ENCODE data around the gene FMNL2.
A peak's percentile ranks its signal among the peaks of the same experiment; 100 is the strongest.
"Not testable (repeated sequence)": the region's sequence is repeated elsewhere in the genome, so short reads cannot be mapped to it uniquely, and the experiment has no call there.

FMNL2 gene

DNA sequence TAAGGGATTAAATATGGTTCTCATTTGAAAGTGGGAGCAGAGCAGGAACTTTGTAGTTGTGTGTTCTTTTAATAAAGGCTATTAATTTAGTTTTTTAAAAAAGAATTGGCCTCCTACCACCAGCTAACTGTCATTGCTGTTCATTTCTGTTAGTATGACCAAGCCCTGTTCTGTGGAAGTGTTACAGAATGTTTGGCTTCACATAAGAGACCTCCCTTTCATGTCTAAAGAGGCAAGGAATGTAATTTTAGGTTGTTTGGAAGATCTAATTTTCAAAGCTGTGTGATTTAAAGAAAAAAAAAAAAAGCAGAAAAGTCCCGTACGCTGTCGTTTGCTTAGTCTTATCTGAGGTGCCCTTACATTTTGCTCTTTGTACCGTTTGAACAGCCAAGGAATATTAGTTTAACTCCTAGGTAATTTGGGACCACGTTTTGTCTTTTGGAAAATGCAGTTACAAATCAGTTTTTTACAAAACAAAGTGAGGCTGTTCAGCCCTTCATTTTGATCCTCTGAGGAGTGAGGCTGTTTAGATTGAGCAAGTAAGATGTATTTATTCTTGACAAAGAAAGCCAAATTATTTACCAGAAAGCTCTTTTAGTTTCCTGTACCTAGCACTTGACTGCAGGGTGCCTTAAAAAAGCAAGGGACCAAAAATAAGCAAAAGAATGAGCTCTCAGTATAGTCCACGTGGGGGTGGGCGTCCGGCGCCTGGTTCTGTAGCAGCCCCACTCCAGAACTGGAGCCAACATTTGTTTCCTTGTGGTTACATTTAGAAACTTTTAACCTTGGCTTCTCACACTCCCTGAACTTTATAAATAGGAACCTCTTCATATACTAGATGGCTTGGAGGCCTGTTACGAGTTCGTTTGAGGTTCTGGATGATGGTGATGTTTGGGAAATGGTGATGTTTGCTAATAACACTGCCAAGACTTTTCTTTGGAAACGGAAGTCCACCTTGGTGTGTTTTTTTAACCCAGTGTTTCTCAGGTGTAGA lies 136.2 kb downstream of the FMNL2 start:
- DNase-seq (ENCODE audit: low read depth) = no peak
- H3K4me3 ChIP-seq (ENCODE audit: low read depth, low read length) = no peak overlapping the region
- TF ChIP-seq, protein P1, sequence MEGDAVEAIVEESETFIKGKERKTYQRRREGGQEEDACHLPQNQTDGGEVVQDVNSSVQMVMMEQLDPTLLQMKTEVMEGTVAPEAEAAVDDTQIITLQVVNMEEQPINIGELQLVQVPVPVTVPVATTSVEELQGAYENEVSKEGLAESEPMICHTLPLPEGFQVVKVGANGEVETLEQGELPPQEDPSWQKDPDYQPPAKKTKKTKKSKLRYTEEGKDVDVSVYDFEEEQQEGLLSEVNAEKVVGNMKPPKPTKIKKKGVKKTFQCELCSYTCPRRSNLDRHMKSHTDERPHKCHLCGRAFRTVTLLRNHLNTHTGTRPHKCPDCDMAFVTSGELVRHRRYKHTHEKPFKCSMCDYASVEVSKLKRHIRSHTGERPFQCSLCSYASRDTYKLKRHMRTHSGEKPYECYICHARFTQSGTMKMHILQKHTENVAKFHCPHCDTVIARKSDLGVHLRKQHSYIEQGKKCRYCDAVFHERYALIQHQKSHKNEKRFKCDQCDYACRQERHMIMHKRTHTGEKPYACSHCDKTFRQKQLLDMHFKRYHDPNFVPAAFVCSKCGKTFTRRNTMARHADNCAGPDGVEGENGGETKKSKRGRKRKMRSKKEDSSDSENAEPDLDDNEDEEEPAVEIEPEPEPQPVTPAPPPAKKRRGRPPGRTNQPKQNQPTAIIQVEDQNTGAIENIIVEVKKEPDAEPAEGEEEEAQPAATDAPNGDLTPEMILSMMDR (IDR thresholded peaks at IDR 0.05; ENCODE audit: control insufficient read depth, extremely low read depth, insufficient read depth) = no peak

DNA sequence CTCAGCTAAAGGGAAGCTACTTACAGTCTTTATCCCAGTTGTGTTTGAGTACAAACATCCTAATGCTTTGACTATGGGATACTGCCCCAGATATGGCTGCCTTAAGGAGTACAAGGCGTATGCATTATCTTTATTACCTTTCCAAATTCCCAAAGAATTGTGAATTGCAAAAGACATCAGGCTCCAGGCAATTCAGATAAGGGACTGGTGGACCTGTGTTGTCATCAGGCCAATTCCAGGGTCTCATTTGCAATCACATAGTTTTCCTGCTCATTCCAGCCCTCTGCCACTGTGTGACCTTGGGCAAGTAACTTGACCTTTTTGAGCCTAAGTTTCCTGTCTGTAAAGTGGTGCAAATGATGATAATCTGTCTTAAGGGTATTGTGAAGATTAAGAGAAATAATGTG lies 137.5 kb downstream of the FMNL2 start:
- no peak overlapping the region for H3K4me3 ChIP-seq (ENCODE audit: low read depth, low read length)
- TF ChIP-seq, protein P1 (IDR thresholded peaks at IDR 0.05; ENCODE audit: control insufficient read depth, extremely low read depth, insufficient read depth) = no peak

DNA sequence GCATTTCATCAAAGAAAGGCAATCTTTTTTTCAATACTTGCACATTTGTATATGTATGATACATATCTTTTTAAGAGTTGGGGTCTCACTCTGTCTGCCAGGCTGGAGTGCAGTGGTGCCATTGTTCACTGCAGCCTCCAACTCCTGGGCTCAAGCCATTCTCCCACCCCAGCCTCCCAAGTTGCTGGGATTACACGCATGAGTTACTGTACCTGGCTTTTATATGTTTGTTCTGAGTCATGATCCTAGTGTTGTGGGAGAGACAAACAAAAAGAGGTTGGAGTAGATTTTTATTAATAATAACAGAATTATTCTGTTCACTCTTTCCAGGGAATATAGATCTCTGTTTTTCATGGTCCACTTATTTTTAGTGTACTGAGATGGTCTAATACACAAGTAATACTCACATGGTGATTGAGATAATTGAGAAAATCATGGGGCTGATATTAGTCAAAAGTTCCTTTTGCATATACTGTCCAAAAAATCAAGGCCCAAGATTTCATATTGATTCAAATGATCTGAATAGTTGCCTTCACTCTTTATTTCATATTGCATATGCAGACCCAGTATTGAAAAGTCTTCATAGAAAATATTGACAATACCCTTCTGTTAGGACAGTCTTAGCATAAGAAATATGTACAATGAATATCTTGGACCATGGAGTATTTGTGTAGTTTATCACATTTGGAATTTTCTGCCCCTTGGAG lies 138.3 kb downstream of the FMNL2 start:
- peak; percentile 31 for DNase-seq (ENCODE audit: low read depth)
- TF ChIP-seq, protein P1 (IDR thresholded peaks at IDR 0.05; ENCODE audit: control insufficient read depth, extremely low read depth, insufficient read depth) = no peak
- no peak overlapping the region for H3K4me3 ChIP-seq (ENCODE audit: low read depth, low read length)

More for the DNA sequence above, 137.5 kb downstream of the FMNL2 start:
- no peak for DNase-seq (ENCODE audit: low read depth)

DNA sequence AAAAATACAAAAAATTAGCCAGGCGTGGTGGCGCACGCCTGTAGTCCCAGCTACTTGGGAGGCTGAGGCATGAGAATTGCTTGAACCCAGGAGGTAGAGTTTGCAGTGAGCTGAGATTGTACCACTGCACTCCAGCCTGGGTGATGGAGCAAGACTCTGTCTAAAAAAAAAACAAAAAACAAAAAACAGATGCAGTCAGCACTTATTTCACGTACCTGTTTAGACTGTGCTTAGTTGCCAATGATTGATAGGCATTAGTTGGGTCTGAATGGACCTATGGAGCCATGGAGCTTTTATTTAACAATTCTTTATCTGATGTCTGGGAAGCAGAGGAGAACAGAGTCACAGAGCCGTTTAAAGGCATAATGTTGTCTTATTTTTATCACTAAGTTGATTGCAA lies 139.5 kb downstream of the FMNL2 start:
- not testable (repeated sequence) for H3K4me3 ChIP-seq (ENCODE audit: low read depth, low read length); DNase-seq (ENCODE audit: low read depth)

DNA sequence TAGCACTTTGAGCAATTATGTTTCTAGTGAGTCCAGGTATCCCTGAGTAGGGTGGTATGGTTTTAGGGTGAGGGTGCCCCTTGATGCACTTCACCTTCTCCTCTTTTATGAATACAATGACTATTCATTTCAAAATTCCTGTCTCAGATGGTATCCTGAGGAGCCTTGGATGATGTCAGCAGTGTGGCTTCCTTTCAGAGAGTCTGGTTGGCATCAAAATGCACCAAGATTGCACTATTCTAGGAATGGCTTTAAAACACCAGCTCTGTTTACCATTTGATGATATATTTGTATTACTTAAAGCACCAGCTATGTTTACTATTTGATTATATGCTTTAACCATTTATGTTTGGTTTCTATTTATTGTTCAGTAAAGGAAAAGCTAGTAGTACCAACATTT lies 141.0 kb downstream of the FMNL2 start:
- TF ChIP-seq, protein P1 (IDR thresholded peaks at IDR 0.05; ENCODE audit: control insufficient read depth, extremely low read depth, insufficient read depth) = no peak
- no peak for DNase-seq (ENCODE audit: low read depth)
- no peak overlapping the region for H3K4me3 ChIP-seq (ENCODE audit: low read depth, low read length)

DNA sequence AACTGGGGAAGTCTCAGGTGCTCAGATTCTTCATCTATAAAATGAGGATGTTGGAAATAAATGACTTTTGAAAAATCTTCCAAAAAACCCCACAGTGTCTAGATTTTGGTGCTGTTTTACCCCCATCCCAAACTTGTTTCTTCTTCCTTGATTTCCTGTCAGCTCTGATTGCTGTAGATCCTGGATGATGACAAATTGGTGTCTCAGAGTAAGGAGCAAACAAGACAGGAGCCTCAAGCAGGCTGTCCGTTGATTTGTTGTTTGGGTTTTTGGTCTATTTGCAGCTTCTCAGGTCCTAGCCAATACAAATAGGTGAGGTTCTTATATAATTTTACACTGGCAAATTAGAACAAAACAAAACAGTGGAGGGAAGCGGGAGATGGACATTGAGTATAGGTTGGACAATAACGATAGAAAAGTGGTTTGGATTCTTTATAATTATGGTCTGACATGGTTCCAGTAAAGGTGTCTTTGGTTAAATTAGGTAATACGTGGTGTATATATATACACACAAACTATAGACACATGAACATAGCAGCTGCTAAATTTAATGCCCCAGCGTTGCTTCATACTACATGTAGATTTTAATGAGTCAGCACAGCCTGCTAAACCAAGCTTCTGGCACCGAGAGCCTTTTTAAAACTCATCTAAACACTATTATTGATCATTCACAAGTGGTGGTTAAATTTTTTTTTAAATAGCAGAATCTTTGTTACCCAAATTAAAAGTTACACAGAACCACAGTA lies 142.5 kb downstream of the FMNL2 start:
- DNase-seq (ENCODE audit: low read depth) = no peak
- TF ChIP-seq, protein P1 (IDR thresholded peaks at IDR 0.05; ENCODE audit: control insufficient read depth, extremely low read depth, insufficient read depth) = no peak
- no peak overlapping the region for H3K4me3 ChIP-seq (ENCODE audit: low read depth, low read length)

DNA sequence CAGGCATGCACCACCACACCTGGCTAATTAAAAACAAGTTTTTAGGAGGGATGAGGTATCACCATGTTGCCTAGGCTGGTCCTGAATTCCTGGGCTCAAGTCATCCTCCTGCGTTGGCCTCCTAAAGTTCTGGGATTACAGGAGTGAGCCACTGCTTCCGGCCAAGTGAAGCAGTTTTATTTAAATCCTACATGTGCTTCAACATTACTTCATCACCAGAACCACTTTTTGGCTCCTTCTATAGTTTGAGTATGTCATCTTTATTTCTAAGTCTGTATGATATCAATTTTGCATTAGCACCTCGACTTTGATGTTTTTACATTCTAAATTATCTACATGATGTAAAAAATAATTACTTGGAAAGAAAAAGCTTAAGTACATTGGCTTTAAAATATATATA lies 144.3 kb downstream of the FMNL2 start:
- TF ChIP-seq, protein P1 (IDR thresholded peaks at IDR 0.05; ENCODE audit: control insufficient read depth, extremely low read depth, insufficient read depth) = no peak
- no peak overlapping the region for H3K4me3 ChIP-seq (ENCODE audit: low read depth, low read length)
- DNase-seq (ENCODE audit: low read depth) = no peak

Measured in LNCaP clone FGC (cell line).